ENCODE results near the gene RPL37A. TPM values are rescaled to one million over a fixed set of nuclear protein-coding genes. Genes with fewer than 3 reads are reported as not detected.
"Not testable (repeated sequence)": the region's sequence is repeated elsewhere in the genome, so short reads cannot be mapped to it uniquely, and the experiment has no call there.

The RPL37A gene
- total RNA-seq, 1 donor from 2014 or later: 2,606 TPM

DNA sequence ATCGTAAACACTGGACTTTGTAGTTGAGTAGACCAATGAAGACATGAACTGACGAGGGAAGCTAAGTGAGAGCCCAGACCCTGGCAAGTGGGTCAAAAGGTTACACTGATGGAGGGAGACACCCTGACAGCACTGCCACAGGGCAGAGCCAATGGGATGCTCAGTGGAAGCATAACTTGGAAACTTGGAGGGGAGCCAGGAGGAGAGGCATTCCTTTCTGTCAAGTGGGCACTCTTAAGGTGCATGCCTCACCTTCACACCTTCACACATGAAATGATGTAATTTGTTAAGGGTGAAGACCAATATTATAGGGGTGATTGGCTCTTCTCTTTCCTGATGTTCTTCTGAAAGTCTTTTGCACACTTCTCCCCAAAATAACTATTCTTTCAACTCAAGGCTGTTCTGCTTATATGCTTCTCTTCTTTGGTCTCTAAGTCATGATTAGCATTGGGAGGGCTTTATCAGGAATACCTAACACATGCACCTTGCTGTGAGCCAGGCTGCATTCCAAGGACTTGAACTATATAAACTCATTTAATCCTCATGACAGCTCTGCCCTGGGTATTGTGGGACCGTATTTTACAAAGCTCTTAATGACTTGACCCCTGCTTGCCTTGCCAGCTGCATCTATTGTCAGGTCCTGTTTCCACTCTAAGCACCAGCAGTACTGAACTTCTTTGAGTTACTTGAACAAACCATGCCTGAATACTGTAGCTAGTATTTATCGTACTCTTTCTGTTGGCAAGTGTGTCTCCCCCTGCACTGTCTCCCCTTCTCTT, 19.0 kb downstream of the RPL37A start:
- DNase-seq (ENCODE audit: low spot score, unreplicated experiment): no peak
- Mint-ChIP-seq H3K27ac (no peak overlapping the region), H3K9me3 (ENCODE audit: low read depth) (no peaks in the 10 kb centered on the region), H3K4me1 (ENCODE audit: low read depth) (no peaks in the 10 kb centered on the region), H3K4me3 (ENCODE audit: low read depth) (no peak overlapping the region), H3K36me3 (ENCODE audit: insufficient read depth) (no peaks in the 10 kb centered on the region), H3K27me3 (no peaks in the 10 kb centered on the region)
- TF ChIP-seq, protein P1, sequence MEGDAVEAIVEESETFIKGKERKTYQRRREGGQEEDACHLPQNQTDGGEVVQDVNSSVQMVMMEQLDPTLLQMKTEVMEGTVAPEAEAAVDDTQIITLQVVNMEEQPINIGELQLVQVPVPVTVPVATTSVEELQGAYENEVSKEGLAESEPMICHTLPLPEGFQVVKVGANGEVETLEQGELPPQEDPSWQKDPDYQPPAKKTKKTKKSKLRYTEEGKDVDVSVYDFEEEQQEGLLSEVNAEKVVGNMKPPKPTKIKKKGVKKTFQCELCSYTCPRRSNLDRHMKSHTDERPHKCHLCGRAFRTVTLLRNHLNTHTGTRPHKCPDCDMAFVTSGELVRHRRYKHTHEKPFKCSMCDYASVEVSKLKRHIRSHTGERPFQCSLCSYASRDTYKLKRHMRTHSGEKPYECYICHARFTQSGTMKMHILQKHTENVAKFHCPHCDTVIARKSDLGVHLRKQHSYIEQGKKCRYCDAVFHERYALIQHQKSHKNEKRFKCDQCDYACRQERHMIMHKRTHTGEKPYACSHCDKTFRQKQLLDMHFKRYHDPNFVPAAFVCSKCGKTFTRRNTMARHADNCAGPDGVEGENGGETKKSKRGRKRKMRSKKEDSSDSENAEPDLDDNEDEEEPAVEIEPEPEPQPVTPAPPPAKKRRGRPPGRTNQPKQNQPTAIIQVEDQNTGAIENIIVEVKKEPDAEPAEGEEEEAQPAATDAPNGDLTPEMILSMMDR (IDR thresholded peaks at IDR 0.05; ENCODE audit: unreplicated experiment): no peak

DNA sequence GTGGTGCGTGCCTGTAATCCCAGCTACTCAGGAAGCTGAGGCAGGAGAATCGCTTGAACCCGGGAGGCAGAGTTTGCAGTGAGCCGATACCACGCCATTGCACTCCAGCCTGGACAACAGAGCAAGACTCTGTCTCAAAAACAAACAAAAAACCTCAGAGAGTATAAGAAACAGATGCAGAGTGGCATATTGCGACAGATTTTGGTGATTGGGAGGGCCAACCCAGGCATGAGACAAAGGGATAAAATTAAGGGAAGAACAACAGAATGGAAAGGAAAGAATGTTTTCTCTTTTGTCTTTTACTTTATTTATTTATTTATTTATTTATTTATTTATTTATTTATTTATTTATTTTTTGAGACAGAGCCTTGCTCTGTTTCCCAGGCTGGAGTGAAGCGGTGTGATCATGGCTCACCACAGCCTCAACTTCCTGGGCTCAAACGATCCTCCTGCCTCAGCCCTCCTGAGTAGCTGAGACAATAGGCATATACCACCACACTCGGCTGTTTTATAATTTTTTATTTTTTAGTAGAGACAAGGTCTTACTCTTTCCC, 20.0 kb downstream of the RPL37A start:
- not testable (repeated sequence) for H3K4me3 Mint-ChIP-seq (ENCODE audit: low read depth); H3K4me1 Mint-ChIP-seq (ENCODE audit: low read depth); H3K36me3 Mint-ChIP-seq (ENCODE audit: insufficient read depth); DNase-seq (ENCODE audit: low spot score, unreplicated experiment); H3K9me3 Mint-ChIP-seq (ENCODE audit: low read depth); H3K27ac Mint-ChIP-seq; H3K27me3 Mint-ChIP-seq

DNA sequence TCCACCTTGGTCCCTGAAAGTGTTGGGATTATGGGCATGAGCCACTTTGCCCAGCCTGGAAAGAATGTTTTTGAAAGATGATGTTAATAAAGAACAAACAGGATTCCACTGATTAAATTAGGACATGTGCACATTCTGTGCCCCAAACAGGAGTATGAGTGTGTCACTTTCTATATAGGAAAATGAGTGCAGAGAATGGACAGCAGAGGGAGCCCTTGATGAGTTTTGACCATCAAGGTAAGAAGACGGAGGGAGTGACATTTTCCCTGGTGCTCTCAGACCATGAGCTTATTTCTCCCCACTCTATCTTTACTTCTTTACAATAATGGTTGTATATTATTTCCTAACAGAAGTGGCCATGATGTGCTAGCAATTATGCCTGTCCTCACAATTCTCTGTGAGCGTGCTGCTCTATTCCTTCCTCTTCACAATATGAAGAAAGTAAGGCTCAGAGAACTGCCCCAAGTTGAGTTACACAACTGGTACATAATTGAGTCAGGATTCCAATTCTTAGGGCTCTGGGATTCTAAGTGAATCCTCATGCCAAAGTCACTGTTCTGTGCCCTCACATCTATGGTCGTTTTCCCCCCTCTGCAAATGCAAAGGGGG, 20.6 kb downstream of the RPL37A start:
- TF ChIP-seq, protein P1 (IDR thresholded peaks at IDR 0.05; ENCODE audit: unreplicated experiment): peak; percentile 82
- no peaks in the 10 kb centered on the region for H3K9me3 Mint-ChIP-seq (ENCODE audit: low read depth)
- DNase-seq (ENCODE audit: low spot score, unreplicated experiment): peak; percentile 46
- no peaks in the 10 kb centered on the region for H3K27me3 Mint-ChIP-seq
- no peak overlapping the region for H3K4me3 Mint-ChIP-seq (ENCODE audit: low read depth)
- H3K36me3 Mint-ChIP-seq (ENCODE audit: insufficient read depth): no peaks in the 10 kb centered on the region
- H3K4me1 Mint-ChIP-seq (ENCODE audit: low read depth): no peaks in the 10 kb centered on the region
- no peak overlapping the region for H3K27ac Mint-ChIP-seq

DNA sequence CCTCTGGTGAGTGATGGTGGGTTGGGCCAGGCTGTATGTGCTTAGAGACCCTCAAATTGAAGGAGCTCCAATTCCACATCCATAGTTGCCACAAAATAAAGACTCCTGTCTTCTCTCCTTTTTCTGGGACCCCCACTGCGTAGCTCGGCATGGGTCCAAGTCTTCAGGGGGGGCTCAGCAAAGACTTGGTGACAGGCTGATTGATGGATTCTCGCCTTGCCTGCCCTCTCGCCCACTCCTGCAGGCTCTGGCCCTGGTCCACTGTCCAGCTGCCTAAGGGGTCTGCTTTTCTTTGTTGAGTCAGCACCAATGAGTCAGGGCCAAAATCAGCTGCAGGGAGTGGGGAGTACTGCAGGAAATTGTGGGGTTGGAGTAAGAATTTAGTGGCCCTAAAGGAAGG, 21.5 kb downstream of the RPL37A start:
- Mint-ChIP-seq H3K36me3 (ENCODE audit: insufficient read depth) (no peaks in the 10 kb centered on the region), H3K27me3 (no peaks in the 10 kb centered on the region), H3K27ac (no peak overlapping the region), H3K9me3 (ENCODE audit: low read depth) (no peaks in the 10 kb centered on the region), H3K4me3 (ENCODE audit: low read depth) (no peak overlapping the region), H3K4me1 (ENCODE audit: low read depth) (no peaks in the 10 kb centered on the region)
- TF ChIP-seq, protein P1 (IDR thresholded peaks at IDR 0.05; ENCODE audit: unreplicated experiment): no peak
- DNase-seq (ENCODE audit: low spot score, unreplicated experiment): no peak

DNA sequence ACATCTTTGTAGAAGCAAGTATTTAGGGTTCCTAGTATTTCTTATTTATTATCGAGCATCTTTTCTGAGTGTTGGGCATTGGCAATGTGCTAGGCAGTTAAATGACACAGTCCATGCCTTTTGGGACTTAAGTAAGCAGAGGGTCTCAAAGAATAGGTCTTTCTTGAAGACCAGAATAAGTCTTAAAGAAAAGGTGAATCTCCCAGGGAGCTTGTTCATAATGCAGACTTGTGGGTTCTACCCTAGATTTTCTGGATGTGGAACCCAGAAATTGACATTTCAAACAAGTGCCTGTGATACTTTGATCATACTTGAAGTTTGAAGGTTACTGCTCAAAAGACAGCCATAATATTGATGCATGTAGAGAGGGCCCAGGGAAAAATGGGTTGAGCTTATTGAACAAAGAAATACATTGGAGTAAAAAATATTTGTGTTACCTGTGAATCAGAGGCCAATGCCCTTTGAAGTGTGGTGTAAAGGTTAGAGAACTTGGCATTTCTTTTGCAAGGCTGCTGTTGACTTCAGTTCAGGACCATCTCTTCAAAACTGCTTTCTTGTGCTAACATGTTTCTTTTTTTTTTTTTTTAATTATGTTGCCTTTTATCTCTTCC, 24.4 kb downstream of the RPL37A start:
- Mint-ChIP-seq H3K27me3 (no peaks in the 10 kb centered on the region), H3K4me3 (ENCODE audit: low read depth) (no peak overlapping the region), H3K9me3 (ENCODE audit: low read depth) (no peaks in the 10 kb centered on the region), H3K36me3 (ENCODE audit: insufficient read depth) (no peaks in the 10 kb centered on the region), H3K27ac (no peak overlapping the region), H3K4me1 (ENCODE audit: low read depth) (no peaks in the 10 kb centered on the region)
- TF ChIP-seq, protein P1 (IDR thresholded peaks at IDR 0.05; ENCODE audit: unreplicated experiment): no peak
- DNase-seq (ENCODE audit: low spot score, unreplicated experiment): no peak

All from progenitor cell of endocrine pancreas (in vitro differentiated cells).